ENCODE data around the gene PFN4.

PFN4 gene

GRCh38 chr2:24065341-24065740 lies 57.8 kb downstream of the PFN4 start:
- H3K4me3 ChIP-seq (ENCODE audit: low read length): no peak overlapping the region
- no peaks in the 10 kb centered on the region for H3K27me3 ChIP-seq (ENCODE audit: control insufficient read depth, insufficient read depth, low read length)
- no peak overlapping the region for H3K27ac ChIP-seq (ENCODE audit: low read length)
- H3K9me3 ChIP-seq (ENCODE audit: control insufficient read depth, insufficient read depth, low read length): no peaks in the 10 kb centered on the region
- no peak for DNase-seq (ENCODE audit: low read depth, low spot score)
- no CpG with 5 or more reads among the region's 2 CpGs for WGBS (ENCODE audit: insufficient coverage, insufficient read length)
- H3K36me3 ChIP-seq (ENCODE audit: control insufficient read depth, insufficient read depth, low read length): peaks cover 5% of the 10 kb centered on the region; the same call in 1 of the 2 replicates
- no peaks in the 10 kb centered on the region for H3K4me1 ChIP-seq (ENCODE audit: control insufficient read depth, insufficient read depth, low read length)
